ENCODE data around the gene PKD2L2.

PKD2L2 gene

GRCh38 chr5:137989419-137989818 lies 100.2 kb downstream of the PKD2L2 start:
- no peak overlapping the region for H3K4me3 ChIP-seq (ENCODE audit: low read depth, low read length)
- TF ChIP-seq CTCF (IDR thresholded peaks at IDR 0.05; ENCODE audit: borderline replicate concordance, insufficient read depth, low read depth, low read length): no peak
